Measurements from ENCODE around the gene CCDC93. TPM values are rescaled to one million over a fixed set of nuclear protein-coding genes. Genes with fewer than 3 reads are reported as not detected.

Gene CCDC93
- total RNA-seq, 6 donors from 2014 or later, result 19.6 to 141 (median 38.8) TPM

DNA sequence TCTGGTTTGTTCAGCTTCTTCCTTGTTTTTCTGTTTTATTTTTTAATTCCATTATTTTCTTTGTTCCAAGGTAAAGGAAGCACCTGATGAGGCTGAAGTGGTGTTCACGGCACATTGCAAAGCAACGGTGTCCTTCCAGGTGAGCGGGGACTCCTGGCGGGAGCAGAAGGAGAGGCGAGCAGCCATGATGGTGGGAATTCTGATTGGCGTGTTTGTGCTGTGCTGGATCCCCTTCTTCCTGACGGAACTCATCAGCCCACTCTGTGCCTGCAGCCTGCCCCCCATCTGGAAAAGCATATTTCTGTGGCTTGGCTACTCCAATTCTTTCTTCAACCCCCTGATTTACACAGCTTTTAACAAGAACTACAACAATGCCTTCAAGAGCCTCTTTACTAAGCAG is 110.9 kb downstream of the CCDC93 start:
- DNase-seq, result no peak
- no peak for ATAC-seq (ENCODE audit: low FRiP score in 2 of 2)
- H3K4me3 ChIP-seq, result no peak overlapping the region
- H3K4me1 ChIP-seq, result no peaks in the 10 kb centered on the region
- H3K36me3 ChIP-seq, result no peaks in the 10 kb centered on the region
- no peaks in the 10 kb centered on the region for H3K9me3 ChIP-seq
- WGBS, 2 donors, result 83 to 90% methylated on average over 7 of the region's 7 CpGs
- no peaks in the 10 kb centered on the region for H3K27me3 ChIP-seq
- TF ChIP-seq EP300 (IDR thresholded peaks at IDR 0.05) (no peak), POLR2A (IDR thresholded peaks at IDR 0.05) (no peak), POLR2AphosphoS5 (IDR thresholded peaks at IDR 0.05) (no peak)
- no peak overlapping the region for H3K27ac ChIP-seq

DNA sequence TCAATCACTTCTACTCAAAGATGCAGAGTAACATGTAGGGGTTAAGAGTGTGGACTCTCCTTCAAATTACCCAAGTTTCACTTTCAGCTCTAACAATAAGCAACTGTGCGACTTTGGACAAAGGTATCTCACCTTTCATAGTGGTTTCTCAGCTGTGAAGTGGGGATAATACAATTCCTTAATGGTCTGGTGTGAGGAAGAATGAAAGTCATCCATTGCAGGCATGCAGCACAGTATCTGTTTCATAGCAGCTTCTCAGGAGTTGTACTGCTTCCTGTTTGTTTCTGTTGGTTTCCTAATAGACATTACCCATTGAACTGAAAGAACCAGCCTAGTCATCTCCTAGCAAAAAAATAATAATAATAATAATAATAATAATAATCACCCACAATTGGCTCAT is 125.0 kb downstream of the CCDC93 start:
- H3K4me1 ChIP-seq, result no peaks in the 10 kb centered on the region
- H3K36me3 ChIP-seq, result no peaks in the 10 kb centered on the region
- WGBS, 2 donors, result 71 to 86% methylated on average over 1 of the region's 1 CpG
- H3K27me3 ChIP-seq, result no peaks in the 10 kb centered on the region
- no peak overlapping the region for H3K4me3 ChIP-seq
- ATAC-seq (ENCODE audit: low FRiP score in 2 of 2) (no peak), DNase-seq (no peak)
- no peaks in the 10 kb centered on the region for H3K9me3 ChIP-seq
- TF ChIP-seq POLR2AphosphoS5 (IDR thresholded peaks at IDR 0.05) (no peak), POLR2A (IDR thresholded peaks at IDR 0.05) (no peak), EP300 (IDR thresholded peaks at IDR 0.05) (no peak)
- TF ChIP-seq, protein P1, sequence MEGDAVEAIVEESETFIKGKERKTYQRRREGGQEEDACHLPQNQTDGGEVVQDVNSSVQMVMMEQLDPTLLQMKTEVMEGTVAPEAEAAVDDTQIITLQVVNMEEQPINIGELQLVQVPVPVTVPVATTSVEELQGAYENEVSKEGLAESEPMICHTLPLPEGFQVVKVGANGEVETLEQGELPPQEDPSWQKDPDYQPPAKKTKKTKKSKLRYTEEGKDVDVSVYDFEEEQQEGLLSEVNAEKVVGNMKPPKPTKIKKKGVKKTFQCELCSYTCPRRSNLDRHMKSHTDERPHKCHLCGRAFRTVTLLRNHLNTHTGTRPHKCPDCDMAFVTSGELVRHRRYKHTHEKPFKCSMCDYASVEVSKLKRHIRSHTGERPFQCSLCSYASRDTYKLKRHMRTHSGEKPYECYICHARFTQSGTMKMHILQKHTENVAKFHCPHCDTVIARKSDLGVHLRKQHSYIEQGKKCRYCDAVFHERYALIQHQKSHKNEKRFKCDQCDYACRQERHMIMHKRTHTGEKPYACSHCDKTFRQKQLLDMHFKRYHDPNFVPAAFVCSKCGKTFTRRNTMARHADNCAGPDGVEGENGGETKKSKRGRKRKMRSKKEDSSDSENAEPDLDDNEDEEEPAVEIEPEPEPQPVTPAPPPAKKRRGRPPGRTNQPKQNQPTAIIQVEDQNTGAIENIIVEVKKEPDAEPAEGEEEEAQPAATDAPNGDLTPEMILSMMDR (IDR thresholded peaks at IDR 0.05), result no peak
- no peak overlapping the region for H3K27ac ChIP-seq

DNA sequence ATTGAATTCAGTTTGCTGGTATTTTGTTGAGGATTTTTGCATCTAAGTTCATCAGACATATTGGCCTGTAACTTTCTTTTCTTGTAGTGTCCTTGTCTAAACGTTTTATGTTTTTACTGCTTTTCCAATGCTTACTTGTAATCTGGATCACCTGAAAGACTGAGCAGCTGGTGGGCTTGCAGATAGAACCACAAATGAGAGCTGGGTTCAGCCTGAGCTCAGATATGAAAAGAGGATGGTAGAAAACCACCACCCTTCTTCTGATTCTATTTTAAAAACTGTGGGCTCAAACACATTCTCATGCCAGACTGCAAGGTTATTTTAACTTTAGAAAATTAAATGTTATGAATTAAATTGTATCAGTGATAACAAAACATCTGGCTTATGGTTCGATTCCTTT is 128.6 kb downstream of the CCDC93 start:
- DNase-seq, result no peak
- Histone ChIP-seq H3K27me3 (no peaks in the 10 kb centered on the region), H3K4me1 (no peaks in the 10 kb centered on the region), H3K9me3 (no peaks in the 10 kb centered on the region), H3K27ac (no peak overlapping the region), H3K36me3 (no peaks in the 10 kb centered on the region), H3K4me3 (no peak overlapping the region)
- TF ChIP-seq, protein P1 (IDR thresholded peaks at IDR 0.05), result no peak
- TF ChIP-seq POLR2AphosphoS5 (IDR thresholded peaks at IDR 0.05) (no peak), POLR2A (IDR thresholded peaks at IDR 0.05) (no peak), EP300 (IDR thresholded peaks at IDR 0.05) (no peak)
- 61 to 70% methylated on average over 2 of the region's 2 CpGs for WGBS, 2 donors
- ATAC-seq (ENCODE audit: low FRiP score in 2 of 2), result no peak

DNA sequence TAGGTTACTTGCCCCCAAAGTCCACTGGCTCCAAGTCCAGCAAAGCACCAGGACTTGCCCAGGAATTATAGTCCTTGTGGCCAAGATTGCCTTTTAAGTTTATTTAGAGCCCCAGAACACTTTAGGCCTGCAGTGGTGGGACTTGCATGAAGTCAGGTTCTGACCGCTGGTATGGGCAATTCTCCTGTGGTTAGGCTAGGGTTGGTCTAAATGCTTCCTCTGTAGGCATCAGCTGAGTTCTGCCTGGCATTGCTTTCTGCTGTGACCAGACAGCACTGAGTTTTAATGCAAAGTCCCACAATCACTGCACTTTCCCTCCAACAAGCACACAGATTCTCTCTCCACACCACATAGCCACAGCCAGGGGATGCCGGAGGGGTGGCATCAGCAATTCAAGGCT is 134.9 kb downstream of the CCDC93 start:
- TF ChIP-seq POLR2AphosphoS5 (IDR thresholded peaks at IDR 0.05) (no peak), POLR2A (IDR thresholded peaks at IDR 0.05) (no peak), EP300 (IDR thresholded peaks at IDR 0.05) (no peak)
- TF ChIP-seq, protein P1 (IDR thresholded peaks at IDR 0.05), result no peak
- ATAC-seq (ENCODE audit: low FRiP score in 2 of 2) (no peak), DNase-seq (no peak)
- Histone ChIP-seq H3K4me1 (no peaks in the 10 kb centered on the region), H3K27ac (no peak overlapping the region), H3K27me3 (no peaks in the 10 kb centered on the region), H3K4me3 (no peak overlapping the region), H3K36me3 (no peaks in the 10 kb centered on the region), H3K9me3 (no peaks in the 10 kb centered on the region)
- 87 to 93% methylated on average over 2 of the region's 2 CpGs for WGBS, 2 donors

DNA sequence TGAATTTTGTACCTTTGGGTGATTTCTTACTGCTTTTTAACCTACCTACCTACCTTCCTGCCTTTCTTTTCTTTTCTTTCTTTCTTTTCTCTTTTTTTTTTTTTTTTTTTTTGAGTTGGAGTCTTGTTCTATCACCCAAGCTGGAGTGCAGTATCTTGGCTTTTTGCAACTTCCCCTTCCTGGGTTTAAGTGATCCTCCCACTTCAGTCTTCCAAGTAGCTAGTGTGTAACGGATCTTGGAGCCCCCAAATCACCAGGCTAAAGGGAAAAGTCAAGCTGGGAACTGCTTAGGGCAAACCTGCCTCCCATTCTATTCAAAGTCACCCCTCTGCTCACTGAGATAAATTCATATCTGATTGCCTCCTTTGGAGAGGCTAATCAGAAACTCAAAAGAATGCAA is 138.1 kb downstream of the CCDC93 start:
- TF ChIP-seq POLR2AphosphoS5 (IDR thresholded peaks at IDR 0.05), result no peak
- TF ChIP-seq EP300 (IDR thresholded peaks at IDR 0.05), result no peak
- TF ChIP-seq POLR2A (IDR thresholded peaks at IDR 0.05), result no peak
- TF ChIP-seq, protein P1 (IDR thresholded peaks at IDR 0.05), result no peak
- DNase-seq (no peak), ATAC-seq (ENCODE audit: low FRiP score in 2 of 2) (no peak)
- no peak overlapping the region for H3K4me3 ChIP-seq
- WGBS, 2 donors, result 25 to 31% methylated on average over 1 of the region's 1 CpG
- no peaks in the 10 kb centered on the region for H3K4me1 ChIP-seq
- no peaks in the 10 kb centered on the region for H3K27me3 ChIP-seq
- no peak overlapping the region for H3K27ac ChIP-seq
- H3K36me3 ChIP-seq, result no peaks in the 10 kb centered on the region
- no peaks in the 10 kb centered on the region for H3K9me3 ChIP-seq

Small RNA genes lying within 50 kb of the gene (small RNA-seq; reads per million reads assigned to genes)
- 0 reads per million in 4 donors for gene RN7SL111P

Other genes starting within 250 kb of the CCDC93 start
- gene DDX18, start 199.4 kb downstream of the CCDC93 start, total RNA-seq, result 10 to 100 TPM; 16.4 to 65.8 (median 46.7) TPM
- gene INSIG2, start 74.4 kb upstream of the CCDC93 start, total RNA-seq, result 10 to 100 TPM; 10.5 to 33.2 (median 23.5) TPM